Retinal pigment epithelial cell (primary cell): ENCODE measurements around the gene TFB2M.

ENCODE experiments used
- DNase-seq: peaks from one replicate; pipeline ENCODE4 v3.0.0-alpha.2; 2010; ENCODE audit warnings: low read depth
- H3K4me3 ChIP-seq: 2 replicates; pipeline ENCODE4 v1.5.1; 2011; ENCODE audit warnings: mild to moderate bottlenecking, low read length, control low read depth, moderate library complexity
- CTCF ChIP-seq: conservative IDR thresholded peaks from 2 replicates; pipeline ENCODE4 v1.5.1; 2011; ENCODE audit warnings: low read depth, low read length, control low read depth, inconsistent platforms

TFB2M gene

GRCh38 chr1:246506367-246506673, 59.7 kb downstream of the TFB2M start:
- no peak for TF ChIP-seq CTCF
- DNase-seq = no peak

GRCh38 chr1:246503341-246503740, 62.7 kb downstream of the TFB2M start:
- no peak for DNase-seq
- no peak for TF ChIP-seq CTCF
- H3K4me3 ChIP-seq = no peak overlapping the region

More at GRCh38 chr1:246506367-246506673, 59.7 kb downstream of the TFB2M start:
- H3K4me3 ChIP-seq = peak overlapping the region; percentile 90

- peak; percentile 63 for TF ChIP-seq CTCF
- no peak overlapping the region for H3K4me3 ChIP-seq
- DNase-seq = peak; percentile 32
Measured at GRCh38 chr1:246497331-246497915, 68.6 kb downstream of the TFB2M start.

GRCh38 chr1:246492611-246493245, 73.3 kb downstream of the TFB2M start:
- no peak overlapping the region for H3K4me3 ChIP-seq
- peak; percentile 92 for TF ChIP-seq CTCF
- peak; percentile 46 for DNase-seq

GRCh38 chr1:246491551-246492053, 74.5 kb downstream of the TFB2M start:
- H3K4me3 ChIP-seq = no peak overlapping the region
- no peak for TF ChIP-seq CTCF
- no peak for DNase-seq
